GM21529 (cell line): ENCODE data around the gene BRD2.
A peak's percentile ranks its signal among the peaks of the same experiment; 100 is the strongest.

Source experiments
- ATAC-seq: cut with Tn5 transposase; IDR thresholded peaks from one replicate; pipeline ENCODE4 v1.9.1; 2021; ENCODE audit not compliant: unreplicated experiment

BRD2 gene

GRCh38 chr6:32971242-32971580 lies 2.8 kb downstream of the BRD2 start:
- ATAC-seq, result no peak

GRCh38 chr6:32971581-32972352 lies 3.4 kb downstream of the BRD2 start:
- ATAC-seq, result peak; percentile 44

- no peak for ATAC-seq
Observed at GRCh38 chr6:32972353-32973143, 4.2 kb downstream of the BRD2 start.

- ATAC-seq, result no peak
Observed at GRCh38 chr6:32973144-32974015, 5.0 kb downstream of the BRD2 start.

- no peak for ATAC-seq
Observed at GRCh38 chr6:32974016-32974333, 5.6 kb downstream of the BRD2 start.

- ATAC-seq, result no peak
Observed at GRCh38 chr6:32974541-32975308, 6.3 kb downstream of the BRD2 start.

GRCh38 chr6:32975886-32976285 lies 7.5 kb downstream of the BRD2 start:
- no peak for ATAC-seq

GRCh38 chr6:32976334-32977069 lies 8.1 kb downstream of the BRD2 start:
- ATAC-seq, result no peak

- ATAC-seq, result no peak
Observed at GRCh38 chr6:32977272-32977952, 9.0 kb downstream of the BRD2 start.

- ATAC-seq, result no peak
Observed at GRCh38 chr6:32977953-32978324, 9.5 kb downstream of the BRD2 start.

- ATAC-seq, result no peak
Observed at GRCh38 chr6:32979720-32980487, 11.5 kb downstream of the BRD2 start.

- no peak for ATAC-seq
Observed at GRCh38 chr6:32980488-32981038, 12.2 kb downstream of the BRD2 start.

- ATAC-seq, result no peak
Observed at GRCh38 chr6:32982084-32982701, 13.8 kb downstream of the BRD2 start.

- no peak for ATAC-seq
Observed at GRCh38 chr6:32982702-32983492, 14.5 kb downstream of the BRD2 start.

GRCh38 chr6:32983493-32983848 lies 15.1 kb downstream of the BRD2 start:
- no peak for ATAC-seq

GRCh38 chr6:32983964-32984621 lies 15.7 kb downstream of the BRD2 start:
- peak; percentile 4 for ATAC-seq
